Muscle layer of colon (tissue), 2 donors: ENCODE data around the gene ALG14.

ENCODE experiments used
- H3K27ac ChIP-seq: one replicate; pipeline ENCODE4 v1.7.0; 2013; ENCODE audit warnings: low read depth, mild to moderate bottlenecking, low read length, moderate library complexity
- H3K27me3 ChIP-seq, 2 donors: one replicate each; pipeline ENCODE4 v1.7.0; 2013; ENCODE audit warnings: low read length in 2 of 2, mild to moderate bottlenecking in 2 of 2; ENCODE audit not compliant: insufficient read depth in 2 of 2, control insufficient read depth in 1 of 2
- H3K36me3 ChIP-seq: one replicate; pipeline ENCODE4 v1.7.0; 2013; ENCODE audit warnings: mild to moderate bottlenecking, low read length; ENCODE audit not compliant: insufficient read depth
- H3K4me1 ChIP-seq: one replicate; pipeline ENCODE4 v1.7.0; 2013; ENCODE audit warnings: mild to moderate bottlenecking, low read length; ENCODE audit not compliant: insufficient read depth
- H3K4me3 ChIP-seq, 2 donors: one replicate each; pipeline ENCODE4 v1.7.0; 2013; ENCODE audit warnings: low read length in 2 of 2, low read depth in 1 of 2, mild to moderate bottlenecking in 1 of 2, moderate library complexity in 1 of 2
- H3K9ac ChIP-seq: one replicate; pipeline ENCODE4 v1.7.0; 2013; ENCODE audit warnings: low read length
- H3K9me3 ChIP-seq: one replicate; pipeline ENCODE4 v1.7.0; 2013; ENCODE audit warnings: mild to moderate bottlenecking, low read length
- donor health status: abdominal sarcoma.
- donor health status: Adenocarcinoma of cecum.

ALG14 gene

DNA sequence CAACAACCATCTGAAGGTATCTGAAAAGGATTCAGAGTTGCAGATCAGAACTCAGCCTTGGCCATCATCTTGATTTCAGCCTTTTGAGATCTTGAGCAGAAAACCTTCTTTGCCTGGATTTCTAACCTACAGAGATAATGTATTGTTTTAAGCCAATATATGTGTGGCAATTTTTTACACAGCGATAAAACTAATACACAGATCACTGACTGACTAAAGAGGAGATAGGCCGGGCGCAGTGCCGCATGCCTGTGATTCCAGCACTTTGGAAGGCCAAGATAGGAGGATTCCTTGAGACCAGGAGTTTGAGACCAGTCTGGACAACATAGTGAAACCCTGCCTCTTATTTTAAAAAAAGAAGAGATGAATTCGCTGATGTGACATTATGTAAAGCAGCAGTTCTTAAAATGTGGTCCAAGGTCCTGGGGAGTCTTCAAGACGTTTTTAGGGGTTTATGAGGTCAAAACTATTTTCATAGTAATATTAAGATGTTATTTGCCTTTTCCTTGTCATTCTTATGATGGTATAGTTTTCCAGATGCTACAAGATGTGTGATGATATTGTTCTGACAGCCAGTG, 95.7 kb downstream of the ALG14 start:
- Histone ChIP-seq H3K9ac (no peak overlapping the region), H3K4me3 (no peak overlapping the region), H3K27me3 (no peaks in the 10 kb centered on the region), H3K36me3 (no peaks in the 10 kb centered on the region), H3K9me3 (no peaks in the 10 kb centered on the region), H3K4me1 (peaks cover 11% of the 10 kb centered on the region), H3K27ac (no peak overlapping the region)

GRCh38 chr1:94974824-94975223, 97.9 kb downstream of the ALG14 start:
- no peaks in the 10 kb centered on the region for H3K36me3 ChIP-seq
- H3K27ac ChIP-seq, result no peak overlapping the region
- H3K4me1 ChIP-seq, result peaks cover 4% of the 10 kb centered on the region
- no peaks in the 10 kb centered on the region for H3K27me3 ChIP-seq
- no peaks in the 10 kb centered on the region for H3K9me3 ChIP-seq
- no peak overlapping the region for H3K9ac ChIP-seq
- no peak overlapping the region for H3K4me3 ChIP-seq

DNA sequence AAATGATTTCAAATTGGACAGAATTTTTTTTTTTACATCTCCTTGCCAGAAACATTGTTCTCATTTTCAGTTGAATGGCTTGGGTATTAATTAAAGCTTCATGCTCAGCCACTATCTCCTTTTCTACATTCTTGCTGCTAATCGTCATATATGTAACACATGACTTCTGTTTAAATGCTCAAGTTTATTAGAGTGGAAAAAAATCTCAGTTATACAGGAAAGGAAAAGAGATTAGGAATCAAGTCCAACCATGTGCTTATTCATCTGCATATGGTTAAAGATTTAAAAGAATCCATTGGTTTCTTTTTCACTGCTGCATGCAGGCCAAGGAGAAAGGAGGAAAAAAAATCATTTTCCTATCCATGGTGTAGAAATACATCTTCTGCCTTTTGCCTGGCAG, 98.5 kb downstream of the ALG14 start:
- Histone ChIP-seq H3K27me3 (no peaks in the 10 kb centered on the region), H3K9ac (no peak overlapping the region), H3K27ac (no peak overlapping the region), H3K9me3 (no peaks in the 10 kb centered on the region), H3K4me1 (peaks cover 4% of the 10 kb centered on the region), H3K36me3 (no peaks in the 10 kb centered on the region), H3K4me3 (no peak overlapping the region)

GRCh38 chr1:94973309-94973922, 99.3 kb downstream of the ALG14 start:
- no peaks in the 10 kb centered on the region for H3K9me3 ChIP-seq
- no peak overlapping the region for H3K9ac ChIP-seq
- H3K27ac ChIP-seq, result no peak overlapping the region

DNA sequence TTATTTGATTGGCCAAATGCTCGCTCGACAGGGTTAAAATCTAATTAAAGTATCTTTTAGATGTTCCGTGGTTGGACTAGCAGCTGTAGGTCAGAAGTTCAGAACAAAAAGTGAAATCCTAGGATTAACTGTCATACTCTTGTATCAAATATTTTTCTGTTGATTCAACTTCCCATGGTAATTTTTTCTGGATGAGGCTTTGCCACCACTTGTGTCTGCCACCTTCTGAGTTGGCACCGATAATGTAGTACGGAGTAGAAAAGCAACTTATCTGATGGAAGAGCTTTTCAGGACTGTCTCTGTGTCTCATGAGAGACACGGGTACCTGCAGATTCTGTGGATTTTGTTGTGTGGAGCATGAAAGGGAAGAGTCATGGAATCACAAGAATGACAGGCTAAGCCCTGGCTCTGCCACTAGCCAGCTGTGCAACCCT, 101.2 kb downstream of the ALG14 start:
- no peak overlapping the region for H3K27ac ChIP-seq
- peaks cover 4% of the 10 kb centered on the region for H3K4me1 ChIP-seq
- H3K9me3 ChIP-seq, result no peaks in the 10 kb centered on the region
- no peaks in the 10 kb centered on the region for H3K27me3 ChIP-seq
- no peak overlapping the region for H3K4me3 ChIP-seq
- H3K9ac ChIP-seq, result no peak overlapping the region
- no peaks in the 10 kb centered on the region for H3K36me3 ChIP-seq

More at GRCh38 chr1:94973309-94973922, 99.3 kb downstream of the ALG14 start:
- Histone ChIP-seq H3K27me3 (no peaks in the 10 kb centered on the region), H3K36me3 (no peaks in the 10 kb centered on the region), H3K4me1 (peaks cover 4% of the 10 kb centered on the region), H3K4me3 (no peak overlapping the region)

GRCh38 chr1:94970783-94971182, 102.0 kb downstream of the ALG14 start:
- Histone ChIP-seq H3K27ac (no peak overlapping the region), H3K36me3 (no peaks in the 10 kb centered on the region), H3K4me1 (peaks cover 4% of the 10 kb centered on the region), H3K9me3 (no peaks in the 10 kb centered on the region), H3K9ac (no peak overlapping the region), H3K27me3 (no peaks in the 10 kb centered on the region), H3K4me3 (no peak overlapping the region)

DNA sequence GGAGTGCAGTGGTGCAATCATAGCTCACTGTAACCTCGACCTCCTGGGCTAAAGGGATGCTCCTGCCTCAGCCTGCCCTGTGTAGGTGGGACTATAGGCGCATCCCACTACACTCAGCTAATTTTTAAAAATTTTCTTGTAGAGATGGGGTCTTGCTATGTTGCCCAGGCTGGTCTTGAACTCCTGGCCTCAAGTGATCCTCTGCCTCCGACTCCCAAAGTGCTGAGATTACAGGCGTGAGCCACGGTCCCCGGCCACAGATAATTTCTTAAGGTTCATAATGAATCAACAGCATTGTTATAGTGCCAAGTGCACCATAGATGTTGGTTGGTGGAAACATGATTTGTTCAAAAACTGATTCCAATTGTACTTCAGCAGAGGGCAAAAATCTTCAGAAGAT, 103.6 kb downstream of the ALG14 start:
- Histone ChIP-seq H3K27ac (no peak overlapping the region), H3K9ac (no peak overlapping the region), H3K4me3 (no peak overlapping the region), H3K36me3 (no peaks in the 10 kb centered on the region), H3K9me3 (no peaks in the 10 kb centered on the region), H3K27me3 (no peaks in the 10 kb centered on the region), H3K4me1 (peaks cover 4% of the 10 kb centered on the region)

- Histone ChIP-seq H3K27me3 (no peaks in the 10 kb centered on the region), H3K9ac (no peak overlapping the region), H3K9me3 (no peaks in the 10 kb centered on the region), H3K4me1 (no peaks in the 10 kb centered on the region), H3K36me3 (no peaks in the 10 kb centered on the region), H3K27ac (no peak overlapping the region), H3K4me3 (no peak overlapping the region)
Measured at GRCh38 chr1:94966033-94966432, 106.7 kb downstream of the ALG14 start.

- H3K27me3 ChIP-seq, result no peaks in the 10 kb centered on the region
- no peaks in the 10 kb centered on the region for H3K36me3 ChIP-seq
- H3K4me3 ChIP-seq, result no peak overlapping the region
- H3K4me1 ChIP-seq, result no peaks in the 10 kb centered on the region
- H3K9me3 ChIP-seq, result no peaks in the 10 kb centered on the region
- no peak overlapping the region for H3K27ac ChIP-seq
- no peak overlapping the region for H3K9ac ChIP-seq
Measured at GRCh38 chr1:94963864-94964263, 108.9 kb downstream of the ALG14 start.

GRCh38 chr1:94962409-94963265, 110.1 kb downstream of the ALG14 start:
- Histone ChIP-seq H3K36me3 (no peaks in the 10 kb centered on the region), H3K9ac (peak overlapping the region; percentile 29), H3K27me3 (no peaks in the 10 kb centered on the region), H3K4me1 (no peaks in the 10 kb centered on the region), H3K4me3 (peak overlapping the region in 1 of 2 donors; percentile 61), H3K27ac (peak overlapping the region; percentile 17), H3K9me3 (no peaks in the 10 kb centered on the region)

- H3K9me3 ChIP-seq, result no peaks in the 10 kb centered on the region
- no peaks in the 10 kb centered on the region for H3K4me1 ChIP-seq
- no peak overlapping the region for H3K4me3 ChIP-seq
- no peaks in the 10 kb centered on the region for H3K27me3 ChIP-seq
- no peaks in the 10 kb centered on the region for H3K36me3 ChIP-seq
- H3K27ac ChIP-seq, result no peak overlapping the region
- H3K9ac ChIP-seq, result no peak overlapping the region
Measured at GRCh38 chr1:94961988-94962387, 110.8 kb downstream of the ALG14 start.
